ENCODE results near the gene SMOC2.
"Not testable (repeated sequence)": the region's sequence is repeated elsewhere in the genome, so short reads cannot be mapped to it uniquely, and the experiment has no call there.

Gene SMOC2

DNA sequence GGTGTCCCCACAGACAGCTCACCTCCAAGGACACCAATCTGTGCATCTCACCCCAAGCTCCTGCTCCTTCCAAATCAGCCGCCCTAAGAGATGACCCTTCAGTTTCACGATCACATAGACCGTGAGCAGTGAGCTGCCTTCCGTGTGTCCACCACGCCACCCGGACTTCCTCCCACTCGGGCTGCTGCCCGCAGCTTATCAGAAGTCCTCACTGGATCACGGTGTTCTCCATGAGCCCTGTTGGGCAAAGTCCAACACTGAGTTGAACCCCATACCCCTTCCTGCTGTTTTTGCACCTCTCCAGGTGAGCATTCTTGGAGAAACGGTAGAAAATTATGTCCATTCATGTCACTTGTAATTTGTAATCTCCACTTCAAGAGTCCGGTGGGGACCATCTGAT, 234.4 kb downstream of the SMOC2 start:
- Histone ChIP-seq H3K36me3 (ENCODE audit: control insufficient read depth in 5 of 5, insufficient read depth in 5 of 5, low read length in 5 of 5) (no peaks in the 10 kb centered on the region), H3K27ac (ENCODE audit: low read depth, low read length) (no peak overlapping the region), H3K9me3 (ENCODE audit: control insufficient read depth in 5 of 5, low read length in 5 of 5) (no peaks in the 10 kb centered on the region), H3K4me1 (ENCODE audit: control insufficient read depth in 5 of 5, insufficient read depth in 5 of 5, low read length in 5 of 5) (no peaks in the 10 kb centered on the region), H3K27me3 (ENCODE audit: control insufficient read depth in 5 of 5, insufficient read depth in 4 of 5, low read length in 5 of 5) (no peaks in the 10 kb centered on the region), H3K4me3 (ENCODE audit: low read depth in 1 of 5, low read length in 5 of 5) (no peak overlapping the region), H3K9ac (ENCODE audit: low read length in 5 of 5) (no peak overlapping the region)

DNA sequence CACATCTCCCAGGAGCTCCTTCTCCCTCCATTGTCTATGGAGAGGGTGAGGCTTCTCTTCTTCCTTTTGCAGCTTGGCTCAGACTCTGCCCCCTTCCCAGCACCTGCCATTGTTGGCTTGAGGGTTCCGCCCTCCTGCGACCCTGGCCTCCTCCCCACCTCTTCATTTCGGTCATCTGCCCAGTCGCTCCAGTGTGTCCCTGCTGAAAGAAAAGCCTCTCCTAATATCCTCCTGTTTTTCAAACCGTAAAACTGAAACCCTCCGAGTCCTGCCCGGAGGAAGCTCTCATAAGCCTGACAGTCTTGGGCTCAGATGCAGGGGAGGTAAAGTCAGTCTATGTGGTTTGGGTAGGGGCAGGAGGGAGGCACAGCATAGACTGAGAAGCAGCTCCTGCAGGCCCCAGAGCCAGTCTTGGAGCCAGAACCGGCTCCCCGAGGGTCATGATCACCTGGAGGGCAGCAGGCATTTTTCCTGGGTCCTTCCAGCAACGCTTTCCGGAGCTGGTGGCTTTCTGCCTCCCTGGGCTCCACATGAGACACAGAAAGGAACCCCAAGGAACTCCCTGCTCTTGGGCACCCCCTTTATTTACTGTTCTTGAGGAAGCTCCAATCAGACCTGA, 235.1 kb downstream of the SMOC2 start:
- Histone ChIP-seq H3K36me3 (ENCODE audit: control insufficient read depth in 5 of 5, insufficient read depth in 5 of 5, low read length in 5 of 5) (no peaks in the 10 kb centered on the region), H3K4me1 (ENCODE audit: control insufficient read depth in 5 of 5, insufficient read depth in 5 of 5, low read length in 5 of 5) (no peaks in the 10 kb centered on the region), H3K4me3 (ENCODE audit: low read depth in 1 of 5, low read length in 5 of 5) (no peak overlapping the region), H3K27me3 (ENCODE audit: control insufficient read depth in 5 of 5, insufficient read depth in 4 of 5, low read length in 5 of 5) (no peaks in the 10 kb centered on the region), H3K9me3 (ENCODE audit: control insufficient read depth in 5 of 5, low read length in 5 of 5) (no peaks in the 10 kb centered on the region), H3K27ac (ENCODE audit: low read depth, low read length) (no peak overlapping the region), H3K9ac (ENCODE audit: low read length in 5 of 5) (no peak overlapping the region)

DNA sequence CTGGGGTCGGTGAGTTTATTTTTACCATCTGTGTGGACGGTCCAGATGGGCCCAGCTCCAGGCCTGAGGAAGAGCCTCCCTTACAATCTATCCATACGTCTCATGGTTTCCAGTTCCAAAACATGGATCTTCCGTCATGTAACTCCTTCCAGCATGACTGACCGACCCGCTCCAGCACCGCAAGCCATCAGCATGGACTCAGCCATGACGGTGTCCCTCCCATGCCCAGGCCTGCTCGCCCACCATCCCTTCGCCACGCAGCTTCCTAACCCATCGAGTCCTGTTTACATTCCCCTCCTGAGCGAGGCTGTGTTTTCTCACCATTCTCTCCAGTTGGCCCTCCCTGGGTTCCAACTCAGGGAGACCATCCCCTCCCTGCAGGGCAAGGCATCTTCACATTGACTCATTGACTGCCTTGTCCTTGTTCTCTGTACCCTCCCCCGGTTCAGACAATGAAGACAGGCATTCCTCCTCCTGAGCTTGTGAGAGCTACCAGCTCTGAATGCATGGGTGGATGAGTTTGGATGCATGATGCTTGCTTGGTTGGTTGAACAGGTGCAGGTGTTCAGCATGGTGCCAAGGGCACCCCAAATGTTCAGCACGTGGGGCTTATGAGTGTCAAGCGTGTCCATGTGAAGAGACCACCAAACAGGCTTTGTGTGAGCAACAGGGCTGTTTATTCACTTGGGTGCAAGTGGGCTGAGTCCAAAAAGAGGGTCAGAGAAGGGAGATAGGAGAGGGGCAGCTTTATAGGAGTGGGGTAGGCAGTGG, 235.8 kb downstream of the SMOC2 start:
- no peaks in the 10 kb centered on the region for H3K4me1 ChIP-seq (ENCODE audit: control insufficient read depth in 5 of 5, insufficient read depth in 5 of 5, low read length in 5 of 5)
- no peak overlapping the region for H3K9ac ChIP-seq (ENCODE audit: low read length in 5 of 5)
- H3K27ac ChIP-seq (ENCODE audit: low read depth, low read length) = no peak overlapping the region
- H3K36me3 ChIP-seq (ENCODE audit: control insufficient read depth in 5 of 5, insufficient read depth in 5 of 5, low read length in 5 of 5) = no peaks in the 10 kb centered on the region
- no peaks in the 10 kb centered on the region for H3K9me3 ChIP-seq (ENCODE audit: control insufficient read depth in 5 of 5, low read length in 5 of 5)
- H3K4me3 ChIP-seq (ENCODE audit: low read depth in 1 of 5, low read length in 5 of 5) = no peak overlapping the region
- H3K27me3 ChIP-seq (ENCODE audit: control insufficient read depth in 5 of 5, insufficient read depth in 4 of 5, low read length in 5 of 5) = no peaks in the 10 kb centered on the region

DNA sequence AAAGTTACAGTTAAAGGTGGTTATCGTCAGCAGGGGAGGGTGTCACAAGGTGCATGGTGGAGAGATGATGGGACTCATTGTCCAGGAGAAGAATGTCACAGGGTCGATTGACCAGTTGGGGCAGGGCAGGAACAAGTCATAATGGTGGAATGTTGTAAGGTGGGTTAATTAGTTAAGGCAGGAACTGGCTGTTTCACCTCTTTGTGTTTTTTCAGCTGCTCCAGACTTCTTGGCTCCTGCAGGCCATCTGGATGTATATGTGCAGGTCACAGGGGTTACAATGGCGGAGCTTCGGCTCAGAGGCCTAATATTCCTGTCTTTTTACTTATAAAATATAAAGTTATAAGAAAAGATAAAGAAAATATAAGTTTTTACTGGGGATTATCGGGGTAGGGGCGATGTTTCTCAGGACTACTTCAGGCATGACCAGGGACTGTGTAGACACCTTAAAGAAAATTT, 236.4 kb downstream of the SMOC2 start:
- not testable (repeated sequence) for H3K4me3 ChIP-seq (ENCODE audit: low read depth in 1 of 5, low read length in 5 of 5); H3K4me1 ChIP-seq (ENCODE audit: control insufficient read depth in 5 of 5, insufficient read depth in 5 of 5, low read length in 5 of 5); H3K9me3 ChIP-seq (ENCODE audit: control insufficient read depth in 5 of 5, low read length in 5 of 5); H3K36me3 ChIP-seq (ENCODE audit: control insufficient read depth in 5 of 5, insufficient read depth in 5 of 5, low read length in 5 of 5); H3K27ac ChIP-seq (ENCODE audit: low read depth, low read length); H3K27me3 ChIP-seq (ENCODE audit: control insufficient read depth in 5 of 5, insufficient read depth in 4 of 5, low read length in 5 of 5); H3K9ac ChIP-seq (ENCODE audit: low read length in 5 of 5)

DNA sequence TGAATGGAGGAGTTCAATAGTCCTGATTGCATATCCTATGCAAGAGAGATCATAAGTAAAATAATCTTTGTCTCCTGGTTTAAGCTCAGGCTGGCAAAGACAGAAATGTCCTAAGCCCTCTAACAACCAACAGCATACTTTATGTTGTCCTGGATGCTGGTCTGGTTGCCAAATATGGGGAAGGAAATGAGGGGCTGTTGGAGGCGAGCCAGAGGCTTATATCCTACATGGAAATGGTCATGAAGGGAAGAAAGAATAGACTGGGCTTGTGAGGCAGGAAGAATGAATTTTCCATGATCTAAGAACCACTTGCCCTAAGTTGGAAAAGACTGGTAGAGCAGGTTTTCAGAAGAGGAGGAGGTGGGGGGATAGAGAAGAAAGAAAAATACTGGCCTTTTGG, 237.1 kb downstream of the SMOC2 start:
- Histone ChIP-seq H3K27ac (ENCODE audit: low read depth, low read length) (no peak overlapping the region), H3K27me3 (ENCODE audit: control insufficient read depth in 5 of 5, insufficient read depth in 4 of 5, low read length in 5 of 5) (no peaks in the 10 kb centered on the region), H3K9me3 (ENCODE audit: control insufficient read depth in 5 of 5, low read length in 5 of 5) (no peaks in the 10 kb centered on the region), H3K9ac (ENCODE audit: low read length in 5 of 5) (no peak overlapping the region), H3K4me3 (ENCODE audit: low read depth in 1 of 5, low read length in 5 of 5) (no peak overlapping the region), H3K4me1 (ENCODE audit: control insufficient read depth in 5 of 5, insufficient read depth in 5 of 5, low read length in 5 of 5) (no peaks in the 10 kb centered on the region), H3K36me3 (ENCODE audit: control insufficient read depth in 5 of 5, insufficient read depth in 5 of 5, low read length in 5 of 5) (no peaks in the 10 kb centered on the region)

DNA sequence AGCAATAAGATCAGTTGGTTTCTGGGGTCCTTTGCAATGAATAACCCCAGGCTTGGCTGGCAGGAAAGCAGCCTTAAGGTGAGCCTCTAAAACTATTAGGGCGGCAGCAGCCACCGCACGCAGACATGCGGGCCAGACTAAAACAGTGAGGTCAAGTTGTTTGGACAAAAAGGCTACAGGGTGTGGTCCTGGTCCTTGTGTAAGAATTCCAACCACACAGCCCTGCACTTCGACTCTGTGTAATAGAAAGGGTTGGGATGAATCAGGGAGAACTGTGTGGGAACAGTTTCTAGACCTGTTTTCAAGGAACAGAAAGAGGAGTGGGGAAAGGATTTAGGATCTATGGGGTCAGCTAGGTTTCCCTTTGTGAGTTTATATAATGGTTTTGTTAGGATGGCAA, 237.6 kb downstream of the SMOC2 start:
- Histone ChIP-seq H3K27me3 (ENCODE audit: control insufficient read depth in 5 of 5, insufficient read depth in 4 of 5, low read length in 5 of 5) (no peaks in the 10 kb centered on the region), H3K9ac (ENCODE audit: low read length in 5 of 5) (no peak overlapping the region), H3K27ac (ENCODE audit: low read depth, low read length) (no peak overlapping the region), H3K36me3 (ENCODE audit: control insufficient read depth in 5 of 5, insufficient read depth in 5 of 5, low read length in 5 of 5) (no peaks in the 10 kb centered on the region), H3K4me1 (ENCODE audit: control insufficient read depth in 5 of 5, insufficient read depth in 5 of 5, low read length in 5 of 5) (peaks cover 0 to 3% (median 0%) of the 10 kb centered on the region in 5 donors), H3K9me3 (ENCODE audit: control insufficient read depth in 5 of 5, low read length in 5 of 5) (no peaks in the 10 kb centered on the region), H3K4me3 (ENCODE audit: low read depth in 1 of 5, low read length in 5 of 5) (no peak overlapping the region)

DNA sequence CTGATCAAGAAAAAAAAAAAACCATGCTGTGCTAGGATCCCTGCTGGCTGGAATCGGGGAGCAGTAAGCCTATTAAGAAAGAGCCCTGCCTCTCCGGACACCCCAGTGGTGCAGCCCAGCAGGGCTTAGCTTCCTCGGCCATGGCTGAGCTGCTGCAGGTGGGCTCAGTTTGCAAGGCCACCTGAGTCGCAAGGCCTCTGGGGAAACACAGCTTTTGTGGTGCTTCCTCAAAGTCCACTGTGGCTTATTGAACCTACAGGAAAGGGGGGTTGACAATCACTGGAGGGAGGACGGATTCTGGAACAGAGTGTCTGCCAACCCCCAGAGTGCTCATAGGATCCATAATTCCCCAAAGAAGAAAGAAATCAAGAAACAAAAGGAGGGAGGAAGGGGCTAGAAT, 240.8 kb downstream of the SMOC2 start:
- Histone ChIP-seq H3K4me3 (ENCODE audit: low read depth in 1 of 5, low read length in 5 of 5) (no peak overlapping the region), H3K4me1 (ENCODE audit: control insufficient read depth in 5 of 5, insufficient read depth in 5 of 5, low read length in 5 of 5) (peaks cover 0 to 4% (median 0%) of the 10 kb centered on the region in 5 donors), H3K27ac (ENCODE audit: low read depth, low read length) (no peak overlapping the region), H3K27me3 (ENCODE audit: control insufficient read depth in 5 of 5, insufficient read depth in 4 of 5, low read length in 5 of 5) (peaks cover 0 to 4% (median 0%) of the 10 kb centered on the region in 5 donors), H3K36me3 (ENCODE audit: control insufficient read depth in 5 of 5, insufficient read depth in 5 of 5, low read length in 5 of 5) (no peaks in the 10 kb centered on the region), H3K9me3 (ENCODE audit: control insufficient read depth in 5 of 5, low read length in 5 of 5) (no peaks in the 10 kb centered on the region), H3K9ac (ENCODE audit: low read length in 5 of 5) (no peak overlapping the region)

DNA sequence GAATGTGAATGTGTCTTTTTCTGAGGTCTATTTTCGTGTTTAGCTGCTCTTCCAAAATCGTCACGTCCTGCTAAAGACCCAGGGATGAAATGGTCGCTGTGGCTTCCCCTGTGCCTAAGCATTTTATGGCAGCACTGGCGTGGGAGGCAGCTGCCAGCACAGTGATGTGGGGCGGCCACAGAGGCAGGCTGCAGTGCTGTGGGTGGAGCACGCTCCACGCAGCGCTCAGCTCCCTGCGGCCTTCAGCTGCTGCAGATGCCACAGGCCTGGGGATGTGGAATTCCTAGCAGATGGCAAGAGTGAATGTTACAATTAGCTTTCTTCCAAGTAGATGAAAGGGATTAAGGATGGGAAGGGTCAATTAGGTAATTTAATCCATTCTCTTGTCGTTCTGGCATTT, 242.6 kb downstream of the SMOC2 start:
- H3K9ac ChIP-seq (ENCODE audit: low read length in 5 of 5) = no peak overlapping the region
- peaks cover 0 to 10% (median 0%) of the 10 kb centered on the region in 5 donors for H3K4me1 ChIP-seq (ENCODE audit: control insufficient read depth in 5 of 5, insufficient read depth in 5 of 5, low read length in 5 of 5)
- H3K4me3 ChIP-seq (ENCODE audit: low read depth in 1 of 5, low read length in 5 of 5) = no peak overlapping the region
- H3K9me3 ChIP-seq (ENCODE audit: control insufficient read depth in 5 of 5, low read length in 5 of 5) = no peaks in the 10 kb centered on the region
- no peaks in the 10 kb centered on the region for H3K36me3 ChIP-seq (ENCODE audit: control insufficient read depth in 5 of 5, insufficient read depth in 5 of 5, low read length in 5 of 5)
- no peak overlapping the region for H3K27ac ChIP-seq (ENCODE audit: low read depth, low read length)
- peaks cover 0 to 4% (median 0%) of the 10 kb centered on the region in 5 donors for H3K27me3 ChIP-seq (ENCODE audit: control insufficient read depth in 5 of 5, insufficient read depth in 4 of 5, low read length in 5 of 5)

DNA sequence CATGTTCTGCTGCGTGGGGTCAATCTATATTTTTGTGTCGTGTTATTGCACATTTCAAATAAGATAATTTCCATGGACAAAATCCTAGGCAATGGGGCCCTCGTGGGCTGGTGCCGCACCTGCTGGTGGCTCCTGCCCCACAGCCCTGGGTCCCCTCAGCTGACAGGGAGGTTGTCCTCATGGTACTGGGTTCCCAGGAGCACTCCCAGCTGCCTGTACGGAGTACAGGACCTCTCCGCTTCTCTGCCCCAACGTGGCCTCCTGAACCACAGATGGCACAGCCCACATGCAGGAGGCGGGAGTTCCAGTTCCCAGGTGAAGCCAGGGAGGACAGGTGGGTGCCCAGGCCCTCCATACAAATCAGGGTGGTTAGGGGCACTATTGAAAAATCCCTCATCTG, 243.5 kb downstream of the SMOC2 start:
- no peaks in the 10 kb centered on the region for H3K9me3 ChIP-seq (ENCODE audit: control insufficient read depth in 5 of 5, low read length in 5 of 5)
- peaks cover 0 to 4% (median 0%) of the 10 kb centered on the region in 5 donors for H3K27me3 ChIP-seq (ENCODE audit: control insufficient read depth in 5 of 5, insufficient read depth in 4 of 5, low read length in 5 of 5)
- H3K4me1 ChIP-seq (ENCODE audit: control insufficient read depth in 5 of 5, insufficient read depth in 5 of 5, low read length in 5 of 5) = peaks cover 0 to 10% (median 0%) of the 10 kb centered on the region in 5 donors
- H3K36me3 ChIP-seq (ENCODE audit: control insufficient read depth in 5 of 5, insufficient read depth in 5 of 5, low read length in 5 of 5) = no peaks in the 10 kb centered on the region
- H3K4me3 ChIP-seq (ENCODE audit: low read depth in 1 of 5, low read length in 5 of 5) = no peak overlapping the region
- no peak overlapping the region for H3K27ac ChIP-seq (ENCODE audit: low read depth, low read length)
- H3K9ac ChIP-seq (ENCODE audit: low read length in 5 of 5) = no peak overlapping the region

DNA sequence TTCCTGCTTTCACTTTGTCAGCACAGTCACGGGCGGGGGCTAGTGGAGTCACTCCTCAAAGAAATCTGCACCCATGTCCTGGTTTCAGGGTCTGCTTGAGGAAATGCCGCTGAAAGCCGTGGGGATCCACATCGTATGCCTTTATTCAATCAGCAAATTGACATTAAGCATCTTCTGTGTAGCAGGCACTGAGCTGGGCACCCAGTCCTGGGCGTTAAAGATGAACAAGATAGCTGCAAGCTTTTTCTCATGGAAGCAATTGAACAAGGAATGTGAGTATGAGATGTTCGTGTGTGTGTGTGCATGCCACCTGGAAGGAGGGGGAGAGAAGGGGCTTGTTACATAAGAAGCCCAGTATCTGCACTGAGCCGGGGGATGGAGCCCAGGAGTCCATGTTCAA, 243.9 kb downstream of the SMOC2 start:
- Histone ChIP-seq H3K4me1 (ENCODE audit: control insufficient read depth in 5 of 5, insufficient read depth in 5 of 5, low read length in 5 of 5) (peaks cover 0 to 10% (median 0%) of the 10 kb centered on the region in 5 donors), H3K36me3 (ENCODE audit: control insufficient read depth in 5 of 5, insufficient read depth in 5 of 5, low read length in 5 of 5) (no peaks in the 10 kb centered on the region), H3K4me3 (ENCODE audit: low read depth in 1 of 5, low read length in 5 of 5) (no peak overlapping the region), H3K27ac (ENCODE audit: low read depth, low read length) (no peak overlapping the region), H3K27me3 (ENCODE audit: control insufficient read depth in 5 of 5, insufficient read depth in 4 of 5, low read length in 5 of 5) (peaks cover 0 to 4% (median 0%) of the 10 kb centered on the region in 5 donors), H3K9me3 (ENCODE audit: control insufficient read depth in 5 of 5, low read length in 5 of 5) (no peaks in the 10 kb centered on the region), H3K9ac (ENCODE audit: low read length in 5 of 5) (no peak overlapping the region)
